Measurements from ENCODE around the gene OR8G1. TPM values are rescaled to one million over a fixed set of nuclear protein-coding genes. Genes with fewer than 3 reads are reported as not detected.
A peak's percentile ranks its signal among the peaks of the same experiment; 100 is the strongest.

Gene OR8G1
- total and polyA plus RNA-seq, 2 donors (not counting 1 experiment from before 2014, with no cell fraction given): not detected

DNA sequence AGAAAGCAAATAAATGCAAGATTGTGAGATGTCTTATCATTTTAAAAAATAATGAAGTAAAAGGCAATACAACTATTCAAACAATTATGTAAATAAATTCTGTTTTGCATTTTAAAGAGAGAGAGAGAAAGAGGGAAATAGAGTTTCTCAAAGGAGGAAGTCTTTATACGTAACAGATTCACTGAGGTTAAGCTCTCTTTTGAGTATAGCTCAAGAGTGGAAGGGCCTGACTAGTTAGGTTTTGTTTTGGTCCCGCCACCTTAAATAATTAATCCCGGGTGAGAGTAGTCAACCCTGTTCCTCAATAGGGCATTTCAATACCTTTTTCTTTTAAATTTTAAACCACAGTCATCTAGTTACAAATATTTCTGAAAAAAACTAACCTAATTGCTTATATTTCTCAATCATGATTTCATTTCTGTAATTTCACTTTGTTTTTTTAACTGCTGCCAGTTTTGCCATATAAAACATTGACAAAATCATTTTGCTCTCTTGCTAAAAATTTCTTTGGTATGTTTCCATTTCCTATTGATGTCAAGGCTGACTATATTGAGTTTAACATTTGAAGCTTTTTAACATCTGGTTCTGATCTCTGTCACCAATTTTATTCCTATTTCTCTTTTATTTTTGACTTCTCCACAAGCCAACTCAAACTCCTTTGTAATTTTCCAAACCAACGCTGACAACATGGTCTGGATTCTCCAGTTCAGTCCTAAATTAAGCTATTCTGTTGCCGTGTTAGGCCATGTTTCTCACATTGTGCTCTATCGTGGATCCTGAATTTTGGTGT lies 47.5 kb upstream of the OR8G1 start:
- no peaks in the 10 kb centered on the region for H3K9me3 Mint-ChIP-seq (ENCODE audit: insufficient read depth)
- ChIA-PET POLR2A (interaction anchor here (0.6 kb wide), 1 partner anchor 175 kb away, joined by 4 read pairs; no protein-coding TSS in a partner anchor), CTCF (interaction anchor here (1.1 to 1.2 kb wide), 2 partner anchors 122 to 209 kb away, joined by 3 to 5 read pairs; no protein-coding TSS in a partner anchor)
- Histone ChIP-seq H3K79me2 (ENCODE audit: control insufficient read depth, insufficient read depth, low read length) (no peaks in the 10 kb centered on the region), H3K36me3 (replicated peaks in 1 of 2; ENCODE audit: control extremely low read depth in 1 of 2, control insufficient read depth in 1 of 2, extremely low read depth in 1 of 2, insufficient read depth in 2 of 2, low read length in 1 of 2) (no peaks in the 10 kb centered on the region), H3K4me3 (ENCODE audit: control extremely low read depth in 1 of 5, extremely low read depth in 1 of 5, insufficient read depth in 1 of 5, low read depth in 2 of 5, low read length in 4 of 5) (no peak overlapping the region), H3K27ac (ENCODE audit: low read length in 2 of 2) (no peak overlapping the region), H3K9ac (ENCODE audit: low read length) (no peak overlapping the region), H3K9me3 (ENCODE audit: control extremely low read depth in 1 of 3, control insufficient read depth in 2 of 3, insufficient read depth in 1 of 3, low read length in 2 of 3) (peaks cover 0 to 1% (median 0%) of the 10 kb centered on the region in 3 donors), H3K4me2 (replicated peaks; ENCODE audit: low read depth, low read length, poor library complexity, severe bottlenecking) (no peak overlapping the region), H3K27me3 (replicated peaks in 1 of 4; ENCODE audit: control extremely low read depth in 1 of 4, control insufficient read depth in 3 of 4, insufficient read depth in 4 of 4, low read length in 3 of 4) (peaks cover 0 to 4% (median 0%) of the 10 kb centered on the region in 4 experiments), H4K20me1 (ENCODE audit: control insufficient read depth, insufficient read depth, low read length, poor library complexity, severe bottlenecking) (no peaks in the 10 kb centered on the region), H3K4me1 (ENCODE audit: control insufficient read depth in 2 of 2, insufficient read depth in 2 of 2, low read length in 2 of 2) (peaks cover 0 to 3% of the 10 kb centered on the region in 2 donors), H2AFZ (ENCODE audit: insufficient read depth, low read depth, low read length, poor library complexity, severe bottlenecking) (no peak overlapping the region)
- H3K27me3 Mint-ChIP-seq: no peaks in the 10 kb centered on the region
- peaks cover 6% of the 10 kb centered on the region for H3K4me1 Mint-ChIP-seq
- TF ChIP-seq, protein P1, sequence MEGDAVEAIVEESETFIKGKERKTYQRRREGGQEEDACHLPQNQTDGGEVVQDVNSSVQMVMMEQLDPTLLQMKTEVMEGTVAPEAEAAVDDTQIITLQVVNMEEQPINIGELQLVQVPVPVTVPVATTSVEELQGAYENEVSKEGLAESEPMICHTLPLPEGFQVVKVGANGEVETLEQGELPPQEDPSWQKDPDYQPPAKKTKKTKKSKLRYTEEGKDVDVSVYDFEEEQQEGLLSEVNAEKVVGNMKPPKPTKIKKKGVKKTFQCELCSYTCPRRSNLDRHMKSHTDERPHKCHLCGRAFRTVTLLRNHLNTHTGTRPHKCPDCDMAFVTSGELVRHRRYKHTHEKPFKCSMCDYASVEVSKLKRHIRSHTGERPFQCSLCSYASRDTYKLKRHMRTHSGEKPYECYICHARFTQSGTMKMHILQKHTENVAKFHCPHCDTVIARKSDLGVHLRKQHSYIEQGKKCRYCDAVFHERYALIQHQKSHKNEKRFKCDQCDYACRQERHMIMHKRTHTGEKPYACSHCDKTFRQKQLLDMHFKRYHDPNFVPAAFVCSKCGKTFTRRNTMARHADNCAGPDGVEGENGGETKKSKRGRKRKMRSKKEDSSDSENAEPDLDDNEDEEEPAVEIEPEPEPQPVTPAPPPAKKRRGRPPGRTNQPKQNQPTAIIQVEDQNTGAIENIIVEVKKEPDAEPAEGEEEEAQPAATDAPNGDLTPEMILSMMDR (IDR thresholded peaks at IDR 0.05): no peak
- no peak for TF ChIP-seq EZH2 (IDR thresholded peaks at IDR 0.05; ENCODE audit: borderline replicate concordance, insufficient read depth, low read depth, low read length, poor library complexity, severe bottlenecking)
- no peak overlapping the region for H3K4me3 Mint-ChIP-seq
- intact Hi-C loops (cut with micrococcal nuclease): no loop called here
- no peak overlapping the region for H3K27ac Mint-ChIP-seq
- ATAC-seq (ENCODE audit: low read depth) (no peak), DNase-seq (peak; percentile 38)
- WGBS (ENCODE audit: insufficient coverage): 98% methylated on average over 3 of the region's 6 CpGs
